Left lung (tissue), 10 donors: ENCODE data around the gene ITGB1. TPM values are rescaled to one million over a fixed set of nuclear protein-coding genes. Genes with fewer than 3 reads are reported as not detected.

Experiments
- ATAC-seq: fragments of 200-7000 bp; cut with Tn5 transposase; one replicate; pipeline ENCODE4 v1.9.1; 2020; ENCODE audit warnings: moderate library complexity
- DNase-seq, 4 donors: peaks; one replicate each; pipeline ENCODE4 v3.0.0-alpha.2; 2013 to 2020
- H3K27ac ChIP-seq, 2 donors: fragments of 200-600 bp; sonication (generic) in 1 of 2; one replicate each; pipeline versions ENCODE4 v1.5.0 to v1.8.0; 2020 to 2021
- H3K27me3 ChIP-seq, 2 donors: fragments of 200-600 bp; sonication (generic) in 1 of 2; one replicate each; pipeline versions ENCODE4 v1.5.0 to v1.8.0; 2020 to 2021
- H3K36me3 ChIP-seq, 2 donors: fragments of 200-600 bp; sonication (generic) in 1 of 2; one replicate each; pipeline versions ENCODE4 v1.5.0 to v1.8.0; 2020 to 2021
- H3K4me1 ChIP-seq, 2 donors: fragments of 200-600 bp; one replicate each; pipeline ENCODE4 v1.8.0; 2021
- H3K4me3 ChIP-seq, 2 donors: fragments of 200-600 bp; sonication (generic) in 1 of 2; one replicate each; pipeline versions ENCODE4 v1.5.0 to v1.8.0; 2020 to 2021; ENCODE audit warnings: mild to moderate bottlenecking in 1 of 2
- H3K9me3 ChIP-seq, 2 donors: fragments of 200-600 bp; sonication (generic) in 1 of 2; one replicate each; pipeline versions ENCODE4 v1.5.0 to v1.8.0; 2020 to 2021
- CTCF ChIP-seq, 2 donors: fragments of 200-600 bp; sonication (generic) in 1 of 2; IDR thresholded peaks; one replicate each; pipeline versions ENCODE4 v1.5.0 to v1.8.0; 2021; ENCODE audit warnings: antibody characterized with exemption in 2 of 2
- intact Hi-C, 2 donors: fragments of 100-400 bp; cut with DNase I; formaldehyde crosslinking; loops; one replicate each; pipeline versions ENCODE4 v1.11.2 to v1.14.2; 2022
- polyA plus RNA-seq, 6 donors: library from polyadenylated mRNA; unstranded; fragments of 120-200 nt; gene quantifications; one replicate each; pipeline ENCODE4 v1.2.1, GENCODE V29; 2013; ENCODE audit not compliant: insufficient read length in 6 of 6
- total RNA-seq, 2 donors: library from RNA; stranded (reverse); fragmentation: NEBNext Ultra II Directional; extraction: Animal tissue kit (Norgen Biotek cat#: 25700); gene quantifications; one replicate each; pipeline ENCODE4 v1.2.1, GENCODE V29; 2021
- donor health status: DM: no; HTN: yes; CAD: no.
- donor health status: DM: no; HTN: no; CAD: no.

The ITGB1 gene
- total and polyA plus RNA-seq, 8 donors = 460 to 642 (median 504) TPM

DNA sequence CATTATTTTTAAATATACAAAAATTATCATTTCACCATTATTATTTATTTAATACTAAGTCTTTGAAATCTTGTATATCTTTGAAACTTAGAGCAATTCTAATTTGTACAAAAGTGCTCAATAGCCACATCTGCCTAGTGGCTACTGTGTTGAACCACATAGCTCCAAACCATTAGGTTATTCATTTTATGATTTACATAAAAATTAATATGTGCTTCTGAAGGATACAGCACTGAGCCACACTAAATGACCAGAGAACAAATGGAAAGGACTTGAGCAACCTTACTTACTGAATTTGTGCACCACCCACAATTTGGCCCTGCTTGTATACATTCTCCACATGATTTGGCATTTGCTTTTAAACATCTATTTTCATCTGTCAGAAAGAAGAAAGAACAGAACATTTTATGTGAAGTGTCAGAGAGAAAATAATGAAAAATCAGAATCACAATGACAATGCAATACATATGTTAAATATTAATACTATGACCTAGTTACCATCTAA, 25.8 kb downstream of the ITGB1 start:
- no peak for DNase-seq
- H3K27me3 ChIP-seq = no peaks in the 10 kb centered on the region
- H3K36me3 ChIP-seq = peaks cover 3 to 58% of the 10 kb centered on the region in 2 donors
- intact Hi-C loops = no loop called here
- TF ChIP-seq CTCF (IDR thresholded peaks at IDR 0.05) = no peak
- no peaks in the 10 kb centered on the region for H3K9me3 ChIP-seq
- H3K4me1 ChIP-seq = peaks cover 0 to 11% of the 10 kb centered on the region in 2 donors
- H3K27ac ChIP-seq = no peak overlapping the region
- ATAC-seq = no peak
- H3K4me3 ChIP-seq = no peak overlapping the region

DNA sequence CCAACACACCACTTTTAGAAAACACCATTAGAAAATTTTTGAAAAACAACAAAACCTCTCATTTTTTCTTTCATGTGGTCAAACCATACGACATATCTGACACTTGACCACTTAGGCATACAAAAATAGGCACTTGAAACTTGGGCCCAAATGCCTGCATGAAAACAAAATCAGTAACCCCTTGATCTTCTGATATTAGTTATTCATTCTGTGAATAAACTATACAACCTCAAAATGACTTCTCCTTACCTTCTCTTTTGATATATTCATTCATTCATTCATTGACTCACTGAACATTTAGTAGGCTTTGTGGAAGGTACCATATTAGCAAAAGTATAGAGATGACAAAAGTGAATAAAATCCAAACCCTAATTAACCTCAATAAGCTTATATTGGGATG, 26.4 kb downstream of the ITGB1 start:
- Histone ChIP-seq H3K36me3 (peaks cover 3 to 64% of the 10 kb centered on the region in 2 donors), H3K9me3 (no peaks in the 10 kb centered on the region), H3K4me1 (peaks cover 0 to 4% of the 10 kb centered on the region in 2 donors), H3K4me3 (no peak overlapping the region), H3K27me3 (no peaks in the 10 kb centered on the region), H3K27ac (no peak overlapping the region)
- DNase-seq (no peak), ATAC-seq (no peak)
- TF ChIP-seq CTCF (IDR thresholded peaks at IDR 0.05) = no peak
- intact Hi-C loops = no loop called here

GRCh38 chr10:32930036-32930435, 28.0 kb downstream of the ITGB1 start:
- DNase-seq (no peak), ATAC-seq (no peak)
- intact Hi-C loops = no loop called here
- H3K27ac ChIP-seq = no peak overlapping the region
- no peaks in the 10 kb centered on the region for H3K27me3 ChIP-seq
- H3K4me3 ChIP-seq = no peak overlapping the region
- no peaks in the 10 kb centered on the region for H3K9me3 ChIP-seq
- peaks cover 0 to 3% of the 10 kb centered on the region in 2 donors for H3K4me1 ChIP-seq
- no peak for TF ChIP-seq CTCF (IDR thresholded peaks at IDR 0.05)
- H3K36me3 ChIP-seq = peaks cover 10 to 67% of the 10 kb centered on the region in 2 donors

DNA sequence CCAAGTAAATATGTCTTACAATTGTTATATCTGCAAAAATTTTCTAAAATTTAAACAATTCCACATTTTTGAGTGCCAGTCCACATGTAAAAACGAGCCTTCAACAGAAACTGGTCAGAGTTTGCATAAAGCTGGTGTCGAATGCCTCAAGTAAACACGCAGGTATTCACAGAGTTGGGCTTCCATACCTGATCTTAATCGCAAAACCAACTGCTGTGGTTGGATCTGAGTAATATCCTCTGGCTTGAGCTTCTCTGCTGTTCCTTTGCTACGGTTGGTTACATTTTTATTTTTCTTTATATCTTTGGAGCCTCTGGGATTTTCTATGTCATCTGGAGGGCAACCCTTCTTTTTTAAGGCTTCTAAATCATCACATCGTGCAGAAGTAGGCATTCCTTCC, 28.4 kb downstream of the ITGB1 start:
- no peak overlapping the region for H3K4me3 ChIP-seq
- no peaks in the 10 kb centered on the region for H3K4me1 ChIP-seq
- H3K9me3 ChIP-seq = no peaks in the 10 kb centered on the region
- ATAC-seq (no peak), DNase-seq (no peak)
- intact Hi-C loops = no loop called here
- no peak for TF ChIP-seq CTCF (IDR thresholded peaks at IDR 0.05)
- H3K36me3 ChIP-seq = peaks cover 10 to 67% of the 10 kb centered on the region in 2 donors
- no peak overlapping the region for H3K27ac ChIP-seq
- H3K27me3 ChIP-seq = no peaks in the 10 kb centered on the region

- Histone ChIP-seq H3K4me1 (no peaks in the 10 kb centered on the region), H3K9me3 (no peaks in the 10 kb centered on the region), H3K27me3 (no peaks in the 10 kb centered on the region), H3K4me3 (no peak overlapping the region), H3K27ac (no peak overlapping the region), H3K36me3 (peaks cover 7 to 70% of the 10 kb centered on the region in 2 donors)
- DNase-seq = no peak
- TF ChIP-seq CTCF (IDR thresholded peaks at IDR 0.05) = no peak
- no peak for ATAC-seq
- intact Hi-C loops = no loop called here
Observed at GRCh38 chr10:32927750-32928149, 30.3 kb downstream of the ITGB1 start.
